Measurements from ENCODE around the gene NR0B2.

Gene NR0B2

DNA sequence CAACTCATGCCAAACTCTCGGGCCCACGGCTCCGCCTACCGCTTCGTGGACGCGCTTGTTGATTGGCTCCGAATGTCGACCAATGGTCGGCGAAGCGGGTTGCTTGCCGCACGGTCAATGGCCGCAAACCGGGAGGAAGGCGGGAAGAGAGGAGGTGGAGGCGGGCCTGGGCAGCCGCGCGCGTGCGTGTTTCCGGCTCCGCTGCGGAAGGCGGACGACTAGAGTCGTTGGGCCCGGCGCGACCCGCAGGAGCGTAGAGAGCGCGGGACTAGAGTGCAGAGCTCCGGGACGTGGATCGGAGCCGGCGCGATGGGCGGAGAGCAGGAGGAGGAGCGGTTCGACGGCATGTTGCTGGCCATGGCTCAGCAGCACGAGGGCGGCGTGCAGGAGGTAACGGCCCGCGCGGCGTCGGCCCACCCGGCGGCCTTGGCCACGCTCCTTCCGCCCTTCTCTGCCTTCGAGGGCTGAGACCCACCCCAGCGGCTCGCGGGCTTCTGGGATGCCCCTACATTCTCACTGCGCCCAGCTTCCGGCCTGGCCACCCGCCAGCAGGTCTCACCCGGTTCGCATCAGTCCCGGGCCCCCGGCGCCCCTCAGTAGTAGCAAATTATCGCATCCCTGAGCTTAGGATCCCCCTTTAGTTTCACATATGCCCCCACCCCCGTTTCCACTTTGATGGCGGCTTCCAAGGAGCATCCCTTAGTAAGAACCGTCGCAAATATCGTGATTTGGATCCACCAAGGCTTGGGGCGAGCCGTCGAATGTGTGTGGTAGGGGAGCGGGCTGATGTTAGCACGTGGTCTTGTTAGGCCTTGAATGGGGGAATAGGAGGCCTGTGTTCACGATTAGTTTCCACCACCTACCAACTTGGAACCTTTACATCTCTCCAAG lies 8.0 kb upstream of the NR0B2 start, which contains the start of gene NUDC:
TSS of gene NUDC (plus strand) at position 204 of the 891 bp plus-strand sequence. CDS start at position 310, 106 bp downstream.
- H3K27ac Mint-ChIP-seq, result peak within 1 kb of the TSS; percentile 96 to 97
- ATAC-seq (replicated peaks) (peak; percentile 88), DNase-seq (peak; percentile 94 to 95 (median 95))
- peak within 1 kb of the TSS; percentile 86 for H3K4me3 Mint-ChIP-seq
- H3K4me1 Mint-ChIP-seq (ENCODE audit: low read depth in 2 of 2), result peaks cover 18 to 23% of the 10 kb centered on the region in 2 donors
- H3K36me3 Mint-ChIP-seq (ENCODE audit: insufficient read depth), result peaks cover 31% of the 10 kb centered on the region
- H3K27me3 Mint-ChIP-seq, result no peaks in the 10 kb centered on the region
- H3K9me3 Mint-ChIP-seq, result no peaks in the 10 kb centered on the region

DNA sequence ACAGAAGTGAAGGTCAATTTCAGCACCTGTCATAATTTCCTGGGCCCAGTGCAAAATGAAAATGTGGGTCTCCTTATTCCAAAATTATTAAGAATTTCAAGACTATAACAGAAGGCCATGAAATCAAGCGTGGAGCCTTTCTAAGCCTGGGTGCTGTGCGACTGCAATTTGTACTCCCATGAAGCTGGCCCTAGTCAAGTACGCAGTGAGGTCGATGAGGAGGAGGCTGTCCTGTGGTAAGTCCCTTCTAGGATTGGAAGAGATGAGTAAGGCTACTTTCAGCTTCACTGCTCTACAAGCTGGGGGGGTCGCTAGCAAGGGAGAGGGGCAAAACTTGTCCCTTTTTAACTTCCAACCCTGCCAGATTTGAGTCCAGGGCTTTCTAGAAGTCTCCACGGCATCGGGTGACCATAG lies 7.4 kb upstream of the NR0B2 start:
- no peaks in the 10 kb centered on the region for H3K27me3 Mint-ChIP-seq

DNA sequence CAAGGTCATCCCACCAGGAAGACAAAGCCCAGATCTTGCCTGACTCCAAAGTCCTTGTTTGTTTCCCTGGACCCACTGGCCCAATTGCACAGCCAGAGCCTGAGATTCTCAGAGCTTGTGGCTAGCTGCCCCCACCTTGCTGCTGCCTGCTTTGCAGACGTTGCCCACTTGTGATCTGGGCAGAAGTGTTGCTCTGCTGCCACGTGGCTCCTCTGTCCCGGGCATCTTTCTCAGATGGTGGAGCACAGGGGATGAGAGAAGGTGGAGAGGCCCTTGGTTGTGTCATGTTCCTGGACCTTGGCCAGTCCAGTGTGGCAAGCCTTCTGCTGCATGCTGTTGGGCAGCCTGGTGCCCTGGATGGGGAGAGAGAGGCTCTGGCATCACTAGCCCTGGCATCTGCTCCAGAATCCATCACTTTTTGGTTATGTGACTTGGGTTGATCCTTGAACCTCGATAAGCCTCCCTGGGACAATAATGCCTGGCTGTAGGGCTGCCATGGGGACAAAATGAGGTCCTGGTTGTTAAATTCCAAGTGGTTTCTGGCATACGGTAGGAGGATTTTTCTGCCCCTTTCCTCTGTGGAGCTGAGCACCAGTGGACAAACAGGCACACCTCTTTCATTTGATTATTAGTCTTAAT lies 1.5 kb upstream of the NR0B2 start:
- Mint-ChIP-seq H3K27me3 (peaks cover 0 to 1% of the 10 kb centered on the region in 2 donors), H3K36me3 (ENCODE audit: insufficient read depth) (no peaks in the 10 kb centered on the region), H3K27ac (no peak overlapping the region), H3K9me3 (no peaks in the 10 kb centered on the region), H3K4me1 (ENCODE audit: low read depth in 2 of 2) (peaks cover 0 to 2% of the 10 kb centered on the region in 2 donors), H3K4me3 (no peak overlapping the region)
- DNase-seq (no peak), ATAC-seq (replicated peaks) (no peak)

More for the DNA sequence above, 7.4 kb upstream of the NR0B2 start:
- peak overlapping the region; percentile 86 for H3K4me3 Mint-ChIP-seq
- H3K4me1 Mint-ChIP-seq (ENCODE audit: low read depth in 2 of 2), result peaks cover 16 to 22% of the 10 kb centered on the region in 2 donors
- peaks cover 25% of the 10 kb centered on the region for H3K36me3 Mint-ChIP-seq (ENCODE audit: insufficient read depth)
- ATAC-seq (replicated peaks) (peak; percentile 33), DNase-seq (no peak)
- H3K9me3 Mint-ChIP-seq, result no peaks in the 10 kb centered on the region
- H3K27ac Mint-ChIP-seq, result peak overlapping the region; percentile 96 to 97

DNA sequence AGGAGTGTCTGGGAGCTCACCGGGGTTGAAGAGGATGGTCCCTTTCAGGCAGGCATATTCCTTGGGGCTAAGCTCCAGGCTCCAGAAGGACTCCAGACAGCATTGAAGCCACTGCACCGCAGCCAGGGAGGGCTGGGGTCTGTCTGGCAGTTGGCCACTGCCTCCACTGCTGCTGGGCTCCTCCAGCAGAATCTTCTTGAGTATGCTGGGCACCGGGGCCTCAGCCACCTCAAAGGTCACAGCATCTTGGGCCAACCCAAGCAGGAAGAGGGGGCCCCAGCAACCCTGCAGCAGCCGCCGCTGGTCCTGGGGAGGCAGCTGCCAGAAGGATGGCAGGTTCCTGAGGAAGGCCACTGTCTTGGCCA lies 404 bp downstream of the NR0B2 start:
- Mint-ChIP-seq H3K9me3 (no peaks in the 10 kb centered on the region), H3K27ac (no peak overlapping the region), H3K4me3 (no peak overlapping the region), H3K27me3 (peaks cover 0 to 10% of the 10 kb centered on the region in 2 donors), H3K36me3 (ENCODE audit: insufficient read depth) (no peaks in the 10 kb centered on the region), H3K4me1 (ENCODE audit: low read depth in 2 of 2) (no peaks in the 10 kb centered on the region)
- DNase-seq, result no peak
- ATAC-seq (replicated peaks), result no peak

- H3K27ac Mint-ChIP-seq, result no peak overlapping the region
- ATAC-seq (replicated peaks), result no peak
- H3K36me3 Mint-ChIP-seq (ENCODE audit: insufficient read depth), result no peaks in the 10 kb centered on the region
- no peaks in the 10 kb centered on the region for H3K9me3 Mint-ChIP-seq
- DNase-seq, result no peak
- H3K27me3 Mint-ChIP-seq, result peaks cover 0 to 10% of the 10 kb centered on the region in 2 donors
- no peak overlapping the region for H3K4me3 Mint-ChIP-seq
- H3K4me1 Mint-ChIP-seq (ENCODE audit: low read depth in 2 of 2), result no peaks in the 10 kb centered on the region
Observed at GRCh38 chr1:26912147-26912490, 1.7 kb downstream of the NR0B2 start.

GRCh38 chr1:26911399-26912146 lies 2.2 kb downstream of the NR0B2 start:
- peaks cover 0 to 10% of the 10 kb centered on the region in 2 donors for H3K27me3 Mint-ChIP-seq
- no peaks in the 10 kb centered on the region for H3K9me3 Mint-ChIP-seq
- ATAC-seq (replicated peaks) (no peak), DNase-seq (no peak)
- H3K4me1 Mint-ChIP-seq (ENCODE audit: low read depth in 2 of 2), result no peaks in the 10 kb centered on the region
- no peaks in the 10 kb centered on the region for H3K36me3 Mint-ChIP-seq (ENCODE audit: insufficient read depth)
- peak overlapping the region in 1 of 2 donors; percentile 19 for H3K27ac Mint-ChIP-seq
- no peak overlapping the region for H3K4me3 Mint-ChIP-seq

DNA sequence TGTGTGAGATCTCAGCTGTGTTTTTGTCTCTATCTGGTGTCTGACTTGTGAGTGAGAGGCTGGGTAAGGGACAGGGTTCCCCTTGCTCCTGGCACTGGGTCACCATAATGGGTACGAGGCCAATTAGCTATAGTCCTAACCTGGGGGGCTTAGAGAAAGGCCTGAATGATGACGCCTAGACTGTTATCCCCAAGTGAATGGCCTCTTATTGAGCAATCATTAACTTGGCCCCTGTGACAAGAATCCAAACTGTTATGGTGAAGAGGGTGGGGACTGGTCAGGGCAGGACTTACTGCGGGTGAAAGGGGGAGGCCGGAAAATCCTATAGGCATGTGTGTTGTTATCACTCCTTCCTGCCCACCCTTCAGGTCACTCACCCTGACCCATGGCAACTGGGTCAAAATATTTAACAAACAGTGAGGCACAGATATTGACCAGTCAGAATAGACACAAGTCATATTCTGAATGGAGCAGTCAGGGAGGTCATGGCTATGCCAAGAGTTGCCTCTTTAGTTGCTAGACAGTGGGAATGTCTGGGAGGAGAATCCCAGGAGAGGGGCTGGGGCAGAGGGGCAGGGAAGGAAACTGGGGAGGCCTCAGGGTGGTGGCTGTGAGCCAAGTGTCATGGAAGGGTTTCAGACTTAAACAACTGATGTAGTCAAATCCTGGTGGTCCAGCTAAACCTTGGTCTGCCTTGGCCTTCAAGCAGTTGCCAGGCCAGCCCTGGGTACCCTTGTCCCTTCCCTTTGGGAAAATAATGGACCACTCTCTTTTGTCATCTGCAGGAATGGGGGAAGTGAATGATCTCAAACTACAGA lies 3.2 kb downstream of the NR0B2 start:
- Mint-ChIP-seq H3K4me3 (no peak overlapping the region), H3K36me3 (ENCODE audit: insufficient read depth) (no peaks in the 10 kb centered on the region), H3K9me3 (no peaks in the 10 kb centered on the region), H3K4me1 (ENCODE audit: low read depth in 2 of 2) (no peaks in the 10 kb centered on the region), H3K27me3 (peaks cover 0 to 10% of the 10 kb centered on the region in 2 donors), H3K27ac (no peak overlapping the region)
- no peak for DNase-seq
- ATAC-seq (replicated peaks), result no peak

- Mint-ChIP-seq H3K4me3 (no peak overlapping the region), H3K36me3 (ENCODE audit: insufficient read depth) (no peaks in the 10 kb centered on the region), H3K27ac (no peak overlapping the region), H3K27me3 (peaks cover 0 to 10% of the 10 kb centered on the region in 2 donors), H3K9me3 (no peaks in the 10 kb centered on the region), H3K4me1 (ENCODE audit: low read depth in 2 of 2) (no peaks in the 10 kb centered on the region)
- ATAC-seq (replicated peaks) (no peak), DNase-seq (no peak)
Observed at GRCh38 chr1:26909951-26910342, 3.8 kb downstream of the NR0B2 start.

DNA sequence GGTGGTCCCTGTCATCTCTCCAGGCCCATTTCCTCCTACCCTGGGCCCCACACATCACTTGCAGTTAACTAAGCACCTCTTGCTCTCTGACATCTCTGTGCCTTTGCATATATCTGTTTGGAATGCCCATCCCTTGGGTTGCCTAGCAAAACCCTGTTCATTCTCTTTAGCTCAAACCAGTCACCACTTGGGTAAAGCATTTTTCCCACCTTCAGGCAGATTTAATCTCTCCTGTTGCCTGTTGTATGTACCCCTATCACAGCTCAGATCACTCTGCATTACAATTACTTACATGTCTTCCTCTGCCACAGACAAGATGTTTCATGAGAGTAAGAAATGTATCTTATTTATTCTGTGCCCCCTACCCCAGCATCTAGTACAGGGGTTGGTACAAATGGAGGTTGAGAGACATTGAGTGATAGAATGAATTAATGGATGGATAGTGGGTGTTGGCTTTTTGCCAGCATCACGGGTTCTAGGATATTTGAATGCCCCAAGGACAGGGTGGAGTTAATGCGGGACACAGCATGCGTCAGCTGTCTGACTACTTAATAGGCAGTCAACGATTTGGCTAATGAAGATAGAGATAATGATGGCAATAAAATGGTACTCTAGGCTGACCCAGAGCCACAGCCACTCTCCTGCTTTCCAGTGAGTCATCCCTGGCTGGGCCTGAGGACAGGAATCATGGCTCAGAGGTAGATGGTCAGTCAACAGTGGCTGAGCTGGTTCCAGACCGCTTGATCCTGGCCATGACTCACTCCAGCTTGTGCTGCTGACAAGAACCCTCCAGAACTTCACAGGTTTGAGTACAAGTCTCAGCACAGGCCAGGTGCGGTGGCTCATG lies 6.5 kb downstream of the NR0B2 start:
- ATAC-seq (replicated peaks), result no peak
- Mint-ChIP-seq H3K4me1 (ENCODE audit: low read depth in 2 of 2) (no peaks in the 10 kb centered on the region), H3K36me3 (ENCODE audit: insufficient read depth) (no peaks in the 10 kb centered on the region), H3K27ac (no peak overlapping the region), H3K27me3 (peaks cover 0 to 10% of the 10 kb centered on the region in 2 donors), H3K4me3 (no peak overlapping the region), H3K9me3 (no peaks in the 10 kb centered on the region)
- DNase-seq, result no peak

DNA sequence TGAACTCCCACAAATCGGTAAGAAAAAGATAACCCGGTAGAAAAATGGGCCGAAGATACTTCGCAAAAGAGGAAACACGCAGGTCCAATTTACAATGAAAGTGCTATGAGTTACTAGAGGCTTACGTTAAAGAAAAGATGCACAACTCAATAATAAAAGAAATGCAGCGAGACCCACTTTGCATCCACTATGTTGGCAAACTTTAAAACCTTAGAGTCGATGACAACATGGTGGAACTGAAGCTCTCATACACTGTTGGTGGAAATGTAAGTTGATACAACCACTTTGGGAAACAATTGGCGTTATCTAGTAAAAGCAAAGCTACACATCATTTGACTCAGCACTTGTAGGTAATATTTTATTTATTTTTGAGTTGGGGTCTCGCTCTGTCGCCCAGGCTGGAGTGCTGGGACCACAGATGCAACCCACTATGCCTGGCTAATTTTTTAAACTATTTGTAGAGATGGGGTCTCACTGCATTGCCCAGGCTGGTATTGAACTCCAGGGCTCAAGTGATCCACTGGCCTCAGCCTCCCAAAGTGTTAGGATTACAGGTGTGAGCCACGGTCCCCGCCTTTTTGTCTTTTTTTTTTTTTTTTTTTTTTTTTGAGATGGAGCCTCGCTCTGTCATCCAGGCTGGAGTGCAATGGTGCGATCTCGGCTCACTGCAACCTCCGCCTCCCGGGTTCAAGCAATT lies 12.8 kb downstream of the NR0B2 start:
- DNase-seq (no peak), ATAC-seq (replicated peaks) (no peak)
- H3K9me3 Mint-ChIP-seq, result no peaks in the 10 kb centered on the region
- no peaks in the 10 kb centered on the region for H3K27me3 Mint-ChIP-seq
- H3K4me3 Mint-ChIP-seq, result peak overlapping the region; percentile 94
- peak overlapping the region; percentile 98 to 99 for H3K27ac Mint-ChIP-seq
- H3K36me3 Mint-ChIP-seq (ENCODE audit: insufficient read depth), result peaks cover 51% of the 10 kb centered on the region
- peaks cover 21 to 27% of the 10 kb centered on the region in 2 donors for H3K4me1 Mint-ChIP-seq (ENCODE audit: low read depth in 2 of 2)

- ATAC-seq (replicated peaks), result peak; percentile 94
- H3K27me3 Mint-ChIP-seq, result no peaks in the 10 kb centered on the region
- peak within 1 kb of the TSS; percentile 98 to 99 for H3K27ac Mint-ChIP-seq
- peaks cover 59% of the 10 kb centered on the region for H3K36me3 Mint-ChIP-seq (ENCODE audit: insufficient read depth)
- peaks cover 21 to 27% of the 10 kb centered on the region in 2 donors for H3K4me1 Mint-ChIP-seq (ENCODE audit: low read depth in 2 of 2)
- no peaks in the 10 kb centered on the region for H3K9me3 Mint-ChIP-seq
- peak within 1 kb of the TSS; percentile 94 for H3K4me3 Mint-ChIP-seq
- peak; percentile 83 to 85 (median 84) for DNase-seq
Observed at GRCh38 chr1:26900001-26900814, 13.6 kb downstream of the NR0B2 start, which contains the start of gene GPATCH3. Gene GPATCH3, minus strand, starts transcription at chr1:26900467. Its CDS starts 25 bp downstream, at chr1:26900442.
